MM.1S (cell line): ENCODE data around the gene UBE2J2.

Source experiments
- DNase-seq: peaks from one replicate; pipeline ENCODE4 v3.0.0-alpha.2; 2015
- H2AFZ ChIP-seq: fragments of 300-600 bp; sonication (generic); 2 replicates; pipeline ENCODE4 v1.6.0; 2016; ENCODE audit warnings: antibody characterized with exemption, low read length
- H3F3A ChIP-seq: fragments of 300-600 bp; sonication (generic); 2 replicates; pipeline ENCODE4 v1.6.1; 2016; ENCODE audit warnings: mild to moderate bottlenecking, antibody characterized with exemption, low read length, moderate library complexity, mixed read lengths; ENCODE audit not compliant: insufficient read depth
- H3K27ac ChIP-seq: fragments of 300-600 bp; sonication (generic); 2 replicates; pipeline ENCODE4 v1.5.1; 2016; ENCODE audit warnings: mild to moderate bottlenecking, low read length
- H3K27me3 ChIP-seq: fragments of 300-600 bp; sonication (generic); replicated peaks from 2 replicates; pipeline ENCODE4 v1.6.0; 2016; ENCODE audit warnings: low read length; ENCODE audit not compliant: insufficient read depth
- H3K36me3 ChIP-seq: fragments of 300-600 bp; sonication (generic); replicated peaks from 2 replicates; pipeline ENCODE4 v1.6.1; 2016; ENCODE audit warnings: mild to moderate bottlenecking, low read length, mixed read lengths; ENCODE audit not compliant: insufficient read depth
- H3K4me1 ChIP-seq: fragments of 300-600 bp; sonication (generic); 2 replicates; pipeline ENCODE4 v1.6.1; 2016; ENCODE audit warnings: low read length, mixed read lengths
- H3K4me2 ChIP-seq: fragments of 300-600 bp; sonication (generic); 2 replicates; pipeline ENCODE4 v1.6.0; 2016; ENCODE audit warnings: low read depth, low read length
- H3K4me3 ChIP-seq: fragments of 300-600 bp; sonication (generic); 2 replicates; pipeline ENCODE4 v1.5.1; 2016; ENCODE audit warnings: low read length, mixed read lengths
- H3K79me2 ChIP-seq: fragments of 300-600 bp; sonication (generic); 2 replicates; pipeline ENCODE4 v1.6.1; 2016; ENCODE audit warnings: mixed run types, low read length, mixed read lengths
- H3K9ac ChIP-seq: fragments of 300-600 bp; sonication (generic); 2 replicates; pipeline ENCODE4 v1.6.1; 2016; ENCODE audit warnings: low read length, mixed read lengths
- H3K9me2 ChIP-seq: fragments of 300-600 bp; sonication (generic); replicated peaks from 2 replicates; pipeline ENCODE4 v1.6.1; 2016; ENCODE audit warnings: mild to moderate bottlenecking, low read length, mixed read lengths; ENCODE audit not compliant: insufficient read depth
- H3K9me3 ChIP-seq: fragments of 300-600 bp; sonication (generic); replicated peaks from 2 replicates; pipeline ENCODE4 v1.6.1; 2016; ENCODE audit warnings: mild to moderate bottlenecking, low read length, mixed read lengths; ENCODE audit not compliant: insufficient read depth
- H4K20me1 ChIP-seq: fragments of 300-600 bp; sonication (generic); 2 replicates; pipeline ENCODE4 v1.6.1; 2016; ENCODE audit warnings: mild to moderate bottlenecking, low read length, moderate library complexity, mixed read lengths; ENCODE audit not compliant: insufficient read depth
- EZH2 ChIP-seq: fragments of 300-600 bp; sonication (generic); optimal IDR thresholded peaks from 2 replicates; pipeline ENCODE3; 2017; ENCODE audit warnings: low read depth, mild to moderate bottlenecking, antibody characterized with exemption, low read length, mixed read lengths
- EZH2phosphoT487 ChIP-seq: fragments of 300-600 bp; sonication (generic); IDR thresholded peaks from 2 replicates; pipeline ENCODE4 v1.6.1; 2018; ENCODE audit warnings: antibody characterized with exemption, low read length
- TF ChIP-seq, protein P1 (sequence below): fragments of 300-600 bp; sonication (generic); IDR thresholded peaks from 2 replicates; pipeline ENCODE4 v1.5.1; 2016; ENCODE audit warnings: antibody characterized with exemption, low read length, mixed read lengths

UBE2J2 gene

DNA sequence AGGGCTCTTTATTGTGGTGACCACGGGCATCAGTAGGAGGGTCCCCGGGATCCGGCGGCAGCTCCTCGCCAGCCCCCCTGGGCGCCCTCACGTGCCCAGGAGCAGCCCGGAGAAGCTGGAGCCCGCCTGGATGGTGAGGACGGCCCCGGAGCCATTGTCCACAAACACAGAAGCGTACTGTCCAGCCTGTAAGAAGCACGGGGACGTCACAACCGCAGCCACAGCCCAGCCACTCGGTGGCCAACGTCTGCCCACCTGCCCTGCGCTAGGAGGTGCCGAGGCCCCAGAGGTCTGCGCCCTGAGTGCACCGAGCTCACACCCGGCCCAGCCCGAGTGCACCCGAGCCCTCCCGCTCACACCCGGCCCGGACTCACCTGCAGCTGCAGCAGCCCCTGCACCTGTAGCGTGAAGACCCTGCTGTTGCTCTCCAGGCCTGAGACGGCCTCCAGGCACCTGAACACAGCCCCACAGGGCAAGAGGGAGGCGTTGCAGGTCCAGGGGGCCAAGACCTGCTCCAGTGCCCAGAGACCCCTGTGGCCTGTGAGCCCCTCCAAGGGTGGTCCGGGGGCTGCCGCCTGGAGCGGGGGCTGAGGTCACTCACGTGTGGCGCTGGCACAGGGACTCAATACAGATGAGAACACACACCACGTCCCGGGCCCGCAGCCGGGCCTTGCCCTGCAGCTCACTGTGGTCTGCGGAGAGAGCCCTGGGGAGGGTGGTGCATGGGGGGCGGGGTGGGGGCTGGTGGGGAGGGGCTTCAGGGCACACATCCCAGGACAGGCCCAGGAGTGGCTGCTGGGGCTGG is 31.0 kb downstream of the UBE2J2 start:
- H4K20me1 ChIP-seq, result no peaks in the 10 kb centered on the region
- H3K4me3 ChIP-seq, result no peak overlapping the region
- no peak overlapping the region for H3K27ac ChIP-seq
- H3K4me1 ChIP-seq, result no peaks in the 10 kb centered on the region
- no peaks in the 10 kb centered on the region for H3F3A ChIP-seq
- no peak for DNase-seq
- H3K9me2 ChIP-seq, result no peaks in the 10 kb centered on the region
- no peaks in the 10 kb centered on the region for H3K36me3 ChIP-seq
- no peak overlapping the region for H3K9ac ChIP-seq
- H2AFZ ChIP-seq, result no peak overlapping the region
- no peak for TF ChIP-seq EZH2phosphoT487
- TF ChIP-seq, protein P1, sequence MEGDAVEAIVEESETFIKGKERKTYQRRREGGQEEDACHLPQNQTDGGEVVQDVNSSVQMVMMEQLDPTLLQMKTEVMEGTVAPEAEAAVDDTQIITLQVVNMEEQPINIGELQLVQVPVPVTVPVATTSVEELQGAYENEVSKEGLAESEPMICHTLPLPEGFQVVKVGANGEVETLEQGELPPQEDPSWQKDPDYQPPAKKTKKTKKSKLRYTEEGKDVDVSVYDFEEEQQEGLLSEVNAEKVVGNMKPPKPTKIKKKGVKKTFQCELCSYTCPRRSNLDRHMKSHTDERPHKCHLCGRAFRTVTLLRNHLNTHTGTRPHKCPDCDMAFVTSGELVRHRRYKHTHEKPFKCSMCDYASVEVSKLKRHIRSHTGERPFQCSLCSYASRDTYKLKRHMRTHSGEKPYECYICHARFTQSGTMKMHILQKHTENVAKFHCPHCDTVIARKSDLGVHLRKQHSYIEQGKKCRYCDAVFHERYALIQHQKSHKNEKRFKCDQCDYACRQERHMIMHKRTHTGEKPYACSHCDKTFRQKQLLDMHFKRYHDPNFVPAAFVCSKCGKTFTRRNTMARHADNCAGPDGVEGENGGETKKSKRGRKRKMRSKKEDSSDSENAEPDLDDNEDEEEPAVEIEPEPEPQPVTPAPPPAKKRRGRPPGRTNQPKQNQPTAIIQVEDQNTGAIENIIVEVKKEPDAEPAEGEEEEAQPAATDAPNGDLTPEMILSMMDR, result no peak
- TF ChIP-seq EZH2, result no peak
- H3K4me2 ChIP-seq, result no peak overlapping the region
- peaks cover 65% of the 10 kb centered on the region for H3K27me3 ChIP-seq
- no peaks in the 10 kb centered on the region for H3K9me3 ChIP-seq
- H3K79me2 ChIP-seq, result no peaks in the 10 kb centered on the region

DNA sequence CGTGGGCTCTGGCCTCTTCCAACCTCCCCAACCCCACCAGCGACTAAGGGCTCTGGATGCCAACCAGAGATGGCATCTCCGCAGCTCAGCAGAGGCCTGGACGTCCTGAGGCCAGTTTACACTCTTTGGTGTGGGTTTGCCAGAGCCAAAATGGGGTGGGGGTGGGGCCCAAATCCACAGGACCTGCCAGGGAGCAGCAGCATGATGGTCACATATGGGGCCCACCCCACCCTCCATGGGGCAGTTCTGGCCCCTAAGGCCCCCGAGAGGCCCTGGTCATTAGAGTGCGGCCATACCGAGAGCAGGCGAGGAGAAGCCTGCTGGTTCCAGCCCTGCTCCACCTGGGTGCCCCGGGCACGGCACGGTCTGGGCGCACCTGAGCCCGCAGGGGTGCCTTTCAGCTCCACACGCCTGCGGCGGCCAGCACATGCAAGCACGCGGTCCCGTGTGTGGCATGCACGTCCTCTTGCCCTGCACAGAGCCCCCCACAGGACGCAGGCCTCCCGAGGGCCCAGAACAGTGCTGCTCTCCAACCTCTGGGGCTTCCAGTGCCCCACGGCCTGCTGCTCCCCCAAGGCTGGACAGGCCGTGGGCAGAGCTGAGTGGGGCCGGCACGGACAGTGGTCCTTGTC is 31.9 kb downstream of the UBE2J2 start:
- Histone ChIP-seq H3K79me2 (no peaks in the 10 kb centered on the region), H3K4me3 (no peak overlapping the region), H3K4me1 (no peaks in the 10 kb centered on the region), H3K4me2 (no peak overlapping the region), H3K27me3 (peaks cover 62% of the 10 kb centered on the region), H3F3A (no peaks in the 10 kb centered on the region), H3K9me3 (no peaks in the 10 kb centered on the region), H2AFZ (no peak overlapping the region), H3K36me3 (no peaks in the 10 kb centered on the region), H3K27ac (no peak overlapping the region), H3K9ac (no peak overlapping the region), H3K9me2 (no peaks in the 10 kb centered on the region), H4K20me1 (no peaks in the 10 kb centered on the region)
- no peak for DNase-seq
- TF ChIP-seq EZH2phosphoT487 (no peak), EZH2 (no peak)
- TF ChIP-seq, protein P1, result no peak

DNA sequence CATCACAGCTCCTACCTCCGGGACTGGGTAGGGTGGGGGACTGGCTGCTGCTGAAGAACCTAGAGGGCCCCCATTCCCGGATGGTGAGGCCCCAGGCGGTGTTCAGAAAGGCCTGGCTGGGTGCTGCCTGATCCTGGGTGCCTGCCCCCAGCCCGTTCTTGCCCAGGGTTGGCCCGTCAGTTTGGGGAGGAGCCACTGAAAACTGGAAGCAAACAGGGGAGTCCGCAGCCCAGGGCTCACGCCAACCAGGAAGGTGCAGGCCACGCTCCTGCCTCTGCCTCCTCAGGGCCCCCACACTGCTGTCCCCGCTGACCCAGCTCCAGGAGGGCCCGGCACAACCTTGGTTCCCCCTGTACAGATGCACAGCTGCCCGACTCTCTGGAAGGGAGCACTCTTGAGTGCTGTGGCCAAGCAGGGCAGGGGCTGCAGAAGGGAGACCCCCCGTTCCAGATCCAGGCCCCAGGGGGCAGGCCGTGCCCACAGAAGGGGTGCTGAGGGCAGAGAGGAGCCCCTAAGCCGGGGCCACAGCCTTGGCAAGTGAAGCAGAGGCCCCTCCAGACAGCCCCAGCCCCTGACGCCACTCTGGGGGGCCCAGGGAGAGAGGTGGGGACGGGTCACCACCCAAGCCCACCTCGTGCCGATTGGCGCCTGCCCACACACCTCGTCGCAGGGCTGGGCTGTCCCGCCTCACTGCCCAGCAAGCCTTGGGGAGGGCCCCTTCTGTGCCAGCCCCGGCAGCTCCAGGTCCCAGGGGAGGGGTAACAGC is 32.6 kb downstream of the UBE2J2 start:
- no peak overlapping the region for H3K27ac ChIP-seq
- H3K9me2 ChIP-seq, result no peaks in the 10 kb centered on the region
- H3K36me3 ChIP-seq, result no peaks in the 10 kb centered on the region
- peak overlapping the region; percentile 12; the same call in 1 of the 2 replicates for H3K4me2 ChIP-seq
- no peak overlapping the region for H3K4me3 ChIP-seq
- no peak for TF ChIP-seq EZH2
- TF ChIP-seq, protein P1, result no peak
- TF ChIP-seq EZH2phosphoT487, result no peak
- H3K27me3 ChIP-seq, result peaks cover 62% of the 10 kb centered on the region
- no peak for DNase-seq
- no peak overlapping the region for H3K9ac ChIP-seq
- H3K9me3 ChIP-seq, result no peaks in the 10 kb centered on the region
- no peaks in the 10 kb centered on the region for H3F3A ChIP-seq
- no peaks in the 10 kb centered on the region for H3K79me2 ChIP-seq
- no peaks in the 10 kb centered on the region for H4K20me1 ChIP-seq
- H3K4me1 ChIP-seq, result no peaks in the 10 kb centered on the region
- no peak overlapping the region for H2AFZ ChIP-seq
